ENCODE measurements around the gene FBXO46.

FBXO46 gene

DNA sequence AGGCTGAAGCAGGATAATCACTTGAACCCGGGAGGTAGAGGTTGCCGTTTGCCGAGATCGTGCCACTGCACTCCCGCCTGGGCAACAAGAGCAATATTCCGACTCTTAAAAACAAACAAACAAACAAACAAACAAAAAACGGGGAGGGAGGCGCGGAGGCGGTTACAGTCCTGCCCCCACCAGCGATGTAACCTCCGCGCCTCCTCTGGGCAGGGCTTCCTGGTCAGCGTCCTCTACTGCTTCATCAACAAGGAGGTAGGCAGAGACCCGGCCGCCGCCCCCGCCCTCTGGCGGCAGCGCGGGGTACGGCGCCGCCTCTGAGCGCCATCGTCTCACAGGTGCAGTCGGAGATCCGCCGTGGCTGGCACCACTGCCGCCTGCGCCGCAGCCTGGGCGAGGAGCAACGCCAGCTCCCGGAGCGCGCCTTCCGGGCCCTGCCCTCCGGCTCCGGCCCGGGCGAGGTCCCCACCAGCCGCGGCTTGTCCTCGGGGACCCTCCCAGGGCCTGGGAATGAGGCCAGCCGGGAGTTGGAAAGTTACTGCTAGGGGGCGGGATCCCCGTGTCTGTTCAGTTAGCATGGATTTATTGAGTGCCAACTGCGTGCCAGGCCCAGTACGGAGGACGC lies 49.2 kb downstream of the FBXO46 start:
- Histone ChIP-seq H3K36me3 (ENCODE audit: control insufficient read depth in 2 of 2, insufficient read depth in 1 of 2, low read length in 2 of 2) (peaks cover 26 to 32% of the 10 kb centered on the region in 2 experiments; a peak in 2 of 3 replicates), H3K9me3 (ENCODE audit: control insufficient read depth, insufficient read depth, low read depth, low read length) (no peaks in the 10 kb centered on the region), H3K4me1 (ENCODE audit: control insufficient read depth, insufficient read depth, low read length) (peaks cover 11% of the 10 kb centered on the region), H3K4me3 (ENCODE audit: low read depth, low read length) (peak overlapping the region; percentile 25), H3K27ac (ENCODE audit: extremely low read depth, low read depth, low read length) (no peak overlapping the region; the same call in 1 of the 2 replicates)
- POLR2A ChIA-PET, result interaction anchor here (0.6 to 2.4 kb wide), 6 partner anchors 9 to 88 kb away, joined by 3 to 12 read pairs (median 6); partner anchors contain the start of genes QPCTL, SIX5 and SNRPD2
- CTCF ChIA-PET, result interaction anchor here (0.7 to 11.3 kb wide), 14 partner anchors 10 to 379 kb away, joined by 3 to 121 read pairs (median 5); partner anchors contain the start of genes GIPR, QPCTL and SNRPD2
- TF ChIP-seq ZNF148 (tag by site-specific recombination; IDR thresholded peaks at IDR 0.05; ENCODE audit: borderline replicate concordance) (no peak), ZNF23 (tag by site-specific recombination; IDR thresholded peaks at IDR 0.05; ENCODE audit: borderline replicate concordance) (no peak), ZNF121 (tag by site-specific recombination; IDR thresholded peaks at IDR 0.05) (no peak), HOXA7 (CRISPR knock-in tag; IDR thresholded peaks at IDR 0.05; ENCODE audit: borderline replicate concordance) (no peak), ZNF423 (tag by site-specific recombination; IDR thresholded peaks at IDR 0.05) (no peak), ZBTB48 (tag by site-specific recombination; IDR thresholded peaks at IDR 0.05) (no peak; the same call in 1 of the 2 replicates), ZNF362 (tag by site-specific recombination; IDR thresholded peaks at IDR 0.05) (no peak), ZNF747 (tag by site-specific recombination; IDR thresholded peaks at IDR 0.05) (no peak), ZNF585B (tag by site-specific recombination; IDR thresholded peaks at IDR 0.05) (no peak), ZNF518A (tag by site-specific recombination; conservative IDR thresholded peaks at IDR 0.05; ENCODE audit: low read depth) (no peak), ZNF138 (tag by site-specific recombination; IDR thresholded peaks at IDR 0.05; ENCODE audit: borderline replicate concordance) (no peak), ZNF155 (tag by site-specific recombination; IDR thresholded peaks at IDR 0.05) (no peak), ZNF18 (tag by site-specific recombination; IDR thresholded peaks at IDR 0.05) (no peak), ZNF488 (tag by site-specific recombination; IDR thresholded peaks at IDR 0.05) (no peak), ZNF530 (tag by site-specific recombination; IDR thresholded peaks at IDR 0.05; ENCODE audit: low read depth) (no peak), ZNF621 (tag by site-specific recombination; IDR thresholded peaks at IDR 0.05) (no peak), KLF8 (tag by site-specific recombination; IDR thresholded peaks at IDR 0.05) (peak; percentile 70; the same call in 1 of the 2 replicates), ZNF600 (tag by site-specific recombination; IDR thresholded peaks at IDR 0.05) (peak; percentile 24), ZNF473 (tag by site-specific recombination; IDR thresholded peaks at IDR 0.05) (no peak), ZNF777 (tag by site-specific recombination; IDR thresholded peaks at IDR 0.05; ENCODE audit: borderline replicate concordance) (no peak), ZNF768 (tag by site-specific recombination; IDR thresholded peaks at IDR 0.05) (no peak), ZNF19 (tag by site-specific recombination; IDR thresholded peaks at IDR 0.05; ENCODE audit: low read depth) (no peak), ZNF664 (tag by site-specific recombination; IDR thresholded peaks at IDR 0.05) (no peak)
- TF ChIP-seq, protein P1, sequence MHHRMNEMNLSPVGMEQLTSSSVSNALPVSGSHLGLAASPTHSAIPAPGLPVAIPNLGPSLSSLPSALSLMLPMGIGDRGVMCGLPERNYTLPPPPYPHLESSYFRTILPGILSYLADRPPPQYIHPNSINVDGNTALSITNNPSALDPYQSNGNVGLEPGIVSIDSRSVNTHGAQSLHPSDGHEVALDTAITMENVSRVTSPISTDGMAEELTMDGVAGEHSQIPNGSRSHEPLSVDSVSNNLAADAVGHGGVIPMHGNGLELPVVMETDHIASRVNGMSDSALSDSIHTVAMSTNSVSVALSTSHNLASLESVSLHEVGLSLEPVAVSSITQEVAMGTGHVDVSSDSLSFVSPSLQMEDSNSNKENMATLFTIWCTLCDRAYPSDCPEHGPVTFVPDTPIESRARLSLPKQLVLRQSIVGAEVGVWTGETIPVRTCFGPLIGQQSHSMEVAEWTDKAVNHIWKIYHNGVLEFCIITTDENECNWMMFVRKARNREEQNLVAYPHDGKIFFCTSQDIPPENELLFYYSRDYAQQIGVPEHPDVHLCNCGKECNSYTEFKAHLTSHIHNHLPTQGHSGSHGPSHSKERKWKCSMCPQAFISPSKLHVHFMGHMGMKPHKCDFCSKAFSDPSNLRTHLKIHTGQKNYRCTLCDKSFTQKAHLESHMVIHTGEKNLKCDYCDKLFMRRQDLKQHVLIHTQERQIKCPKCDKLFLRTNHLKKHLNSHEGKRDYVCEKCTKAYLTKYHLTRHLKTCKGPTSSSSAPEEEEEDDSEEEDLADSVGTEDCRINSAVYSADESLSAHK (tag by site-specific recombination; IDR thresholded peaks at IDR 0.05), result no peak

Measured in HEK293 (cell line).